A549 (cell line): ENCODE measurements around the gene ARPC1B.

ENCODE experiments used
- CHD2 ChIP-seq: fragments of 150-350 bp; IDR thresholded peaks from 2 replicates; pipeline ENCODE4 v1.6.1; 2014; ENCODE audit warnings: low read length; ENCODE audit not compliant: partially characterized antibody
- CTCF ChIP-seq: fragments of >200 bp; sonication (Bioruptor Twin); formaldehyde crosslinking; IDR thresholded peaks from 3 replicates; pipeline ENCODE4 v1.5.1; 2016
- EHMT2 ChIP-seq: fragments of 200-600 bp; sonication (generic); IDR thresholded peaks from 2 replicates; pipeline ENCODE4 v1.6.1; 2016; ENCODE audit warnings: antibody characterized with exemption, low read depth, mild to moderate bottlenecking, moderate library complexity
- EP300 ChIP-seq, 2 experiments: fragments of >200 bp; sonication (Bioruptor Twin); formaldehyde crosslinking; IDR thresholded peaks; 2 replicates in 1 of 2; 3 replicates in 1 of 2; pipeline ENCODE4 v1.6.1; 2016 to 2017
- ESRRA ChIP-seq: fragments of 150-350 bp; IDR thresholded peaks from 2 replicates; pipeline ENCODE4 v1.6.1; 2014; ENCODE audit warnings: mild to moderate bottlenecking, low read length, borderline replicate concordance
- PBX3 ChIP-seq: IDR thresholded peaks from 2 replicates; pipeline ENCODE4 v1.6.1; 2012
- RCOR1 ChIP-seq: fragments of 150-350 bp; IDR thresholded peaks from 2 replicates; pipeline ENCODE4 v1.6.1; 2014; ENCODE audit warnings: antibody characterized with exemption, low read length, low read depth
- REST ChIP-seq: fragments of 200-600 bp; sonication (generic); IDR thresholded peaks from 2 replicates; pipeline ENCODE4 v1.6.1; 2016; ENCODE audit warnings: antibody characterized with exemption, mild to moderate bottlenecking, moderate library complexity
- SMC3 ChIP-seq: fragments of >200 bp; sonication (Bioruptor Twin); formaldehyde crosslinking; IDR thresholded peaks from 3 replicates; pipeline ENCODE4 v1.6.1; 2018; ENCODE audit warnings: inconsistent platforms
- TP53 ChIP-seq: fragments of 250-450 bp; sonication (Bioruptor Pico); IDR thresholded peaks from 2 replicates; pipeline ENCODE4 v1.5.0; 2021; ENCODE audit warnings: mild to moderate bottlenecking, moderate library complexity
- USF2 ChIP-seq: fragments of 450-650 bp; IDR thresholded peaks from 2 replicates; pipeline ENCODE4 v1.6.1; 2014; ENCODE audit warnings: antibody characterized with exemption

- TF ChIP-seq ESRRA (no peak), CHD2 (no peak), CTCF (no peak), REST (no peak), USF2 (no peak), TP53 (CRISPR knock-in tag) (no peak), EP300 (IDR thresholded peaks at IDR 0.05) (no peak), PBX3 (no peak), EHMT2 (no peak), RCOR1 (no peak), SMC3 (no peak)
Observed at GRCh38 chr7:99419323-99420021, 44.9 kb downstream of the ARPC1B start.
